22Rv1 (cell line): ENCODE data around the gene COMMD10.
"Not testable (repeated sequence)": the region's sequence is repeated elsewhere in the genome, so short reads cannot be mapped to it uniquely, and the experiment has no call there.

Experiments
- H3K27ac ChIP-seq: fragments of 450-650 bp; 2 replicates; pipeline ENCODE4 v1.5.1; 2017
- CTCF ChIP-seq: fragments of 450-650 bp; IDR thresholded peaks from 2 replicates; pipeline ENCODE4 v1.5.1; 2017; ENCODE audit warnings: mild to moderate bottlenecking
- ZFX ChIP-seq: fragments of 450-650 bp; IDR thresholded peaks from 2 replicates; pipeline ENCODE4 v1.6.1; 2017; ENCODE audit warnings: antibody characterized with exemption, borderline replicate concordance

The COMMD10 gene

GRCh38 chr5:116075191-116075831, 9.5 kb upstream of the COMMD10 start:
- no peak for TF ChIP-seq ZFX
- no peak for TF ChIP-seq CTCF

DNA sequence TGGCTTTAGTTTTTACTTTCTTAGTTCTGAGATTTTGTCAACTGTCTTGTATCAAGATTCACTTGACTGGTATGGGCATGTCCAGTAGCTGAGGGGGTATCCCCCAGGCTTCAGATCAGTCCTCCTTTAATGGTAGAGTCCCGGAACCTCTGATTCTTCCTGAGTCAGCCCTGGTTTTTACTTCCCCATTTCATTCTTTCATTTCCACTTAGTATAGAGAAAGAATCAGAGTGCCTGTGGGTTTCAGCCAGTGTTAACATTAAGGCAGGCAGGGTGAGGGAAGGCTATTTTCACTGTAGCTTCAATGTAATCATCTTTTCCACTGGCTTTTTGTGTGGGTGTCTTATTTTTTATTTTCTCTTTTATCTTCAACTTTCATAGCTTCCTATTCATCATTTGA, 8.3 kb upstream of the COMMD10 start:
- TF ChIP-seq ZFX = no peak
- TF ChIP-seq CTCF = no peak

More at GRCh38 chr5:116075191-116075831, 9.5 kb upstream of the COMMD10 start:
- H3K27ac ChIP-seq = no peak overlapping the region

DNA sequence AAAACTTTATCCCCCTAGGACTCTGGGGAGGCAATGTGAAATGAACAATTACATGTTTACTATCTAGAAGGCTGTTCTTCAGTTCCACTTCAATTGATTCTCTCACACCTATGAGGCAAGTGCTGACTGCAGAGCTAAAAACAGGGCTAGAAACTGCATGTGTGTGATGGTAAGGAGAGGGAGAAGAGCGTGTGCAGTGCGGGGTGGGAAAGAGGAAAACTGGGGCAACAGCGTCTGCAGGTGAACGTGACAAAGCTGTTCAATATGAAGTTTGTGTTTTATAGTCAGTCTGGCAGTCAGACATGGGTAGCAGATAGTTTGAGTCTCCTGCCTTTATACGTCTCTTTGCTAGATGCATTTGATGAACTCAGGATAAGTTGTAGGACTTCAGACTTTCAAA, 6.6 kb upstream of the COMMD10 start:
- no peak overlapping the region for H3K27ac ChIP-seq
- TF ChIP-seq CTCF (no peak), ZFX (no peak)

More for the DNA sequence above, 8.3 kb upstream of the COMMD10 start:
- H3K27ac ChIP-seq = no peak overlapping the region

GRCh38 chr5:116084287-116084691, 536 bp upstream of the COMMD10 start:
- peak overlapping the region; percentile 81 for H3K27ac ChIP-seq
- no peak for TF ChIP-seq CTCF
- no peak for TF ChIP-seq ZFX

- not testable (repeated sequence) for H3K27ac ChIP-seq
These were observed 1.5 kb downstream of the COMMD10 start for GRCh38 chr5:116086309-116086708.

- H3K27ac ChIP-seq = no peak overlapping the region
- no peak for TF ChIP-seq ZFX
These were observed 3.2 kb downstream of the COMMD10 start for GRCh38 chr5:116088062-116088461.

GRCh38 chr5:116090302-116090701, 5.5 kb downstream of the COMMD10 start:
- H3K27ac ChIP-seq = no peak overlapping the region

GRCh38 chr5:116091416-116091815, 6.6 kb downstream of the COMMD10 start:
- no peak for TF ChIP-seq ZFX
- no peak overlapping the region for H3K27ac ChIP-seq

More at GRCh38 chr5:116090302-116090701, 5.5 kb downstream of the COMMD10 start:
- TF ChIP-seq CTCF = no peak
- TF ChIP-seq ZFX = no peak

- TF ChIP-seq CTCF (no peak), ZFX (no peak)
- H3K27ac ChIP-seq = no peak overlapping the region
These were observed 12.5 kb downstream of the COMMD10 start for GRCh38 chr5:116097301-116097700.
